Measurements from ENCODE around the gene FXYD7. TPM values are rescaled to one million over a fixed set of nuclear protein-coding genes. Genes with fewer than 3 reads are reported as not detected.

Gene FXYD7
- total and polyA plus RNA-seq, 2 of the 4 experiments (the other 2 are of a cell fraction) = 0.31 TPM; not detected in 1

- peaks cover 3% of the 10 kb centered on the region; the same call in 1 of the 2 replicates for H3K9me1 ChIP-seq (ENCODE audit: insufficient read depth, low read length)
- H3K23ac ChIP-seq (ENCODE audit: low read depth, low read length) = no peak overlapping the region
- H3K36me3 ChIP-seq (ENCODE audit: control insufficient read depth, insufficient read depth, low read length) = no peaks in the 10 kb centered on the region
- H3K79me1 ChIP-seq (ENCODE audit: low read depth in 1 of 2, low read length in 2 of 2) = no peaks in the 10 kb centered on the region
- WGBS, 2 experiments (ENCODE audit: extremely low coverage in 2 of 2, insufficient read length in 1 of 2) = 83% methylated on average over 6 of the region's 9 CpGs; no CpG with 5 or more reads in 1 of the 2 experiments
- no peak overlapping the region for H3K27ac ChIP-seq (ENCODE audit: insufficient read depth, low read length)
- no peak overlapping the region for H3K14ac ChIP-seq (replicated peaks; ENCODE audit: low read depth, low read length)
- H3K4me3 ChIP-seq (ENCODE audit: insufficient read depth, low read depth, low read length) = no peak overlapping the region
- H3K18ac ChIP-seq (ENCODE audit: low read depth, low read length) = no peak overlapping the region
- no peak overlapping the region for H4K8ac ChIP-seq (ENCODE audit: low read depth in 2 of 2, low read length in 2 of 2)
- CTCF ChIA-PET = interaction anchor here (3.2 kb wide), 1 partner anchor 70 kb away, joined by 18 read pairs; no protein-coding TSS in a partner anchor
- H2BK5ac ChIP-seq (ENCODE audit: low read depth, low read length, poor library complexity, severe bottlenecking) = no peak overlapping the region
- H3K9me3 ChIP-seq (ENCODE audit: control insufficient read depth, insufficient read depth, low read length) = no peaks in the 10 kb centered on the region
- ATAC-seq (ENCODE audit: low read depth) (no peak), DNase-seq (no peak)
- H4K20me1 ChIP-seq (ENCODE audit: insufficient read depth, low read length) = peaks cover 3% of the 10 kb centered on the region; the same call in 1 of the 2 replicates
- peaks cover 14% of the 10 kb centered on the region for H3K27me3 ChIP-seq (ENCODE audit: control insufficient read depth, insufficient read depth, low read length)
- intact Hi-C loops (cut with micrococcal nuclease) = no loop called here
- H2AFZ ChIP-seq (replicated peaks; ENCODE audit: low read length, poor library complexity) = no peak overlapping the region
- no peak overlapping the region for H4K91ac ChIP-seq (ENCODE audit: insufficient read depth, low read depth, low read length)
- no peak overlapping the region for H2BK20ac ChIP-seq (ENCODE audit: low read depth, low read length)
- no peak overlapping the region for H3K4ac ChIP-seq (ENCODE audit: low read depth, low read length)
- H2AK9ac ChIP-seq (replicated peaks; ENCODE audit: low read depth, low read length, poor library complexity) = no peak overlapping the region
- in situ Hi-C loops (cut with MboI; ENCODE audit: low sequenced_read_pairs) = loop anchor here (5.0 kb wide), 1 partner anchor 70 kb away; no protein-coding TSS in a partner anchor
- no TSS peak for BruUV-seq (replicated peaks)
- H3K4me2 ChIP-seq (ENCODE audit: low read depth, low read length) = no peak overlapping the region
- H2AK5ac ChIP-seq (ENCODE audit: low read depth, low read length) = no peak overlapping the region
- no peak overlapping the region for H2BK120ac ChIP-seq (ENCODE audit: low read depth, low read length)
- no peak overlapping the region for H3K56ac ChIP-seq (ENCODE audit: extremely low read depth, insufficient read depth, low read length)
- no peak overlapping the region for H4K5ac ChIP-seq (ENCODE audit: low read depth, low read length)
- no peak overlapping the region for H3K9ac ChIP-seq (ENCODE audit: low read depth, low read length)
- POLR2A ChIA-PET (ENCODE audit: unreplicated experiment) = no interaction called here
- dilution Hi-C loops (cut with HindIII; ENCODE audit: low sequenced_read_pairs, unreplicated experiment) = no loop called here
- H2BK15ac ChIP-seq (ENCODE audit: low read depth, low read length) = no peak overlapping the region
- H3K4me1 ChIP-seq (ENCODE audit: control insufficient read depth, insufficient read depth, low read length) = peaks cover 18% of the 10 kb centered on the region
- no peak for TF ChIP-seq MAFK (IDR thresholded peaks at IDR 0.05; ENCODE audit: low read depth, low read length)
- no peak for TF ChIP-seq CEBPB (IDR thresholded peaks at IDR 0.05; ENCODE audit: low read depth, low read length)
- TF ChIP-seq USF2 (IDR thresholded peaks at IDR 0.05; ENCODE audit: low read depth, low read length) = no peak
- no peak for TF ChIP-seq MAZ (IDR thresholded peaks at IDR 0.05; ENCODE audit: borderline replicate concordance, low read depth, low read length)
- TF ChIP-seq SMC3 (IDR thresholded peaks at IDR 0.05; ENCODE audit: low read depth, low read length) = no peak
- TF ChIP-seq RCOR1 (IDR thresholded peaks at IDR 0.05; ENCODE audit: insufficient replicate concordance, low read length) = no peak
- TF ChIP-seq BHLHE40 (IDR thresholded peaks at IDR 0.05; ENCODE audit: low read depth, low read length) = no peak
- TF ChIP-seq RAD21 (IDR thresholded peaks at IDR 0.05; ENCODE audit: low read length) = no peak
- no peak for TF ChIP-seq CHD1 (IDR thresholded peaks at IDR 0.05; ENCODE audit: low read depth, low read length)
- TF ChIP-seq RFX5 (IDR thresholded peaks at IDR 0.05; ENCODE audit: low read depth, low read length) = no peak
- no peak for TF ChIP-seq POLR2A (IDR thresholded peaks at IDR 0.05; ENCODE audit: low read depth, low read length)
- no peak for TF ChIP-seq CTCF (conservative IDR thresholded peaks at IDR 0.05; ENCODE audit: low read depth, low read length)
- TF ChIP-seq MXI1 (IDR thresholded peaks at IDR 0.05; ENCODE audit: borderline replicate concordance, low read depth, low read length) = no peak
- TF ChIP-seq NFE2L2 (IDR thresholded peaks at IDR 0.05; ENCODE audit: low read depth, low read length) = no peak
- no peak for TF ChIP-seq FOS (IDR thresholded peaks at IDR 0.05; ENCODE audit: low read depth, low read length)
These were observed 5.9 kb upstream of the FXYD7 start for GRCh38 chr19:35136977-35137702.
